HG02763 (cell line): Measurements from ENCODE around the gene KRTAP12-1.

Experiments used
- ATAC-seq: cut with Tn5 transposase; IDR thresholded peaks from one replicate; pipeline ENCODE4 v1.9.1; 2021; ENCODE audit warnings: mild to moderate bottlenecking, moderate library complexity; ENCODE audit not compliant: unreplicated experiment

Gene KRTAP12-1

GRCh38 chr21:44681861-44682579, at the start of gene KRTAP12-1:
KRTAP12-1 (minus strand) TSS chr21:44682163; CDS start chr21:44682123, 40 bp downstream.
- ATAC-seq: no peak

- no peak for ATAC-seq
Observed at GRCh38 chr21:44730951-44731579, 49.1 kb upstream of the KRTAP12-1 start.

- ATAC-seq: no peak
Observed at GRCh38 chr21:44730028-44730395, 48.0 kb upstream of the KRTAP12-1 start.

GRCh38 chr21:44729336-44730027, 47.5 kb upstream of the KRTAP12-1 start:
- no peak for ATAC-seq

GRCh38 chr21:44728716-44729115, 46.8 kb upstream of the KRTAP12-1 start:
- ATAC-seq: no peak

- no peak for ATAC-seq
Observed at GRCh38 chr21:44727757-44728156, 45.8 kb upstream of the KRTAP12-1 start.

GRCh38 chr21:44727321-44727720, 45.4 kb upstream of the KRTAP12-1 start:
- no peak for ATAC-seq

- ATAC-seq: no peak
Observed at GRCh38 chr21:44726826-44727225, 44.9 kb upstream of the KRTAP12-1 start.

- ATAC-seq: no peak
Observed at GRCh38 chr21:44724926-44725325, 43.0 kb upstream of the KRTAP12-1 start.

- no peak for ATAC-seq
Observed at GRCh38 chr21:44724196-44724595, 42.2 kb upstream of the KRTAP12-1 start.

- no peak for ATAC-seq
Observed at GRCh38 chr21:44723177-44724131, 41.5 kb upstream of the KRTAP12-1 start.

- no peak for ATAC-seq
Observed at GRCh38 chr21:44722731-44723130, 40.8 kb upstream of the KRTAP12-1 start.

- ATAC-seq: no peak
Observed at GRCh38 chr21:44720170-44720569, 38.2 kb upstream of the KRTAP12-1 start.

GRCh38 chr21:44718571-44718970, 36.6 kb upstream of the KRTAP12-1 start:
- no peak for ATAC-seq

GRCh38 chr21:44718093-44718492, 36.1 kb upstream of the KRTAP12-1 start:
- ATAC-seq: no peak

GRCh38 chr21:44716984-44717383, 35.0 kb upstream of the KRTAP12-1 start:
- no peak for ATAC-seq

- no peak for ATAC-seq
Observed at GRCh38 chr21:44714905-44715304, 32.9 kb upstream of the KRTAP12-1 start.

GRCh38 chr21:44713846-44714245, 31.9 kb upstream of the KRTAP12-1 start:
- no peak for ATAC-seq

- no peak for ATAC-seq
Observed at GRCh38 chr21:44713130-44713529, 31.2 kb upstream of the KRTAP12-1 start.

GRCh38 chr21:44712203-44713028, 30.5 kb upstream of the KRTAP12-1 start:
- no peak for ATAC-seq
